ENCODE measurements around the gene POLD2. TPM values are rescaled to one million over a fixed set of nuclear protein-coding genes. Genes with fewer than 3 reads are reported as not detected.

Gene POLD2
- total and polyA plus RNA-seq, 2 of the 13 experiments (the other 11 are each of a cell fraction or from before 2014, with no cell fraction given), result 87.6 to 95.1 TPM

DNA sequence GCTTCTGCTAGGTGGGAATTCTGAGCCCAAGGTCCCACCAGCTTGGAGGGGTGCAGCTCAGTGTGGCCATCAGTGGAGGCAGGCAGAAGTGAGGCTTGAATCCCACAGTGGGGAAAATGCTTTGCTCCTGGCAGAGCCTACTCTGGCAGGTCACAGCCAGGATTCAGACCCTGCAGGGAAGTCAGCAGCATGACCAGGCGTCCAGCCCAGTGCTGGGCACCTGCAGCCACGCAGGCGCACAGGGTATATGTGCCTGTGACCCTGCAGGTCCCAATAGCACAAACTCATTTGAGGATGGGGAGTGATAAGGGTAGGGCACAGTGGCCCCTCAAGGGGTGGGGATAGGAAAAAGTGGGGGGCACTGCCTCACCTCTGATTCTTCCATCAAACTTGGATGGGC, 27.6 kb downstream of the POLD2 start (continued):
- TF ChIP-seq MEF2D (CRISPR knock-in tag; IDR thresholded peaks at IDR 0.05) (no peak), ZFAT (CRISPR knock-in tag; conservative IDR thresholded peaks at IDR 0.05) (no peak), PPARG (CRISPR knock-in tag; conservative IDR thresholded peaks at IDR 0.05) (no peak), YY1 (IDR thresholded peaks at IDR 0.05; ENCODE audit: insufficient read depth, insufficient replicate concordance, low read depth, low read length) (no peak), ZNF678 (CRISPR knock-in tag; IDR thresholded peaks at IDR 0.05) (no peak), KDM5B (CRISPR knock-in tag; IDR thresholded peaks at IDR 0.05; ENCODE audit: borderline replicate concordance) (no peak)

DNA sequence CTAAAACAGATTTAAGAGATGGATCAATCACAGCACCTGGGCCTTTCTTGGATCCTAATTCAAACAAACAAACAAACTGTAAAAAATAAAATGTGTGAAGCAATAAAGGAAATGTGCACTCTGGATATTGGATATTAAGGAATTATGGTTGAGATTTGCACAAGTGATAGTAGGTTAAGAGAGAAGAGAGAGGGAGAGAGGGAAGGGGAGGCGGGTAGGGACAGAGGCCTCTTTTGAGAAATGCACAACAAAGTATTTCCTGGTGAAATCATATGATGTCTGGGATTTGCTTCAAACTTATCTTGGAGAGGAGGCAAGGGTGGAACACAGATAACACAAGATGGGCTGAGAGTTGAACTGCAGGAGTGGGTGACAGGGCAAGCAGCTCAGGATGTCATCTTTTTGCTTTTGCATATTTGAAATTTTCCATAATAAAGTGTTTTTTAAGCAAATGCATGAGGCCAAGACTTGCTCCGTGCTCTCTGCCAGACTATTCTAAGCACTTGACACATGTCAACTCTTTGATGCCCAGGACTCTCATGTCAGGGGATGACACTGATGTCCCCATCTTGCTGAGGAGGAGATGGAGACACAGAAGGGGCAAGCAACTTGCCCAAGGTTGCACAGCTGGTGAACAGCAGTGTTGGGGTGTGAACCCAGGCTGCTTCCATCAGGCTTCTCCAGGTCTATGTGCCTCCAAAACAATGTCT, 28.3 kb downstream of the POLD2 start:
- no peak for ATAC-seq
- H3K79me2 ChIP-seq (ENCODE audit: insufficient read depth, low read length), result no peaks in the 10 kb centered on the region
- H4K20me1 ChIP-seq (ENCODE audit: insufficient read depth, low read length), result no peaks in the 10 kb centered on the region
- H3K9ac ChIP-seq (ENCODE audit: insufficient read depth, low read depth, low read length), result no peak overlapping the region
- in situ Hi-C loops (cut with HindIII; ENCODE audit: extremely low pct_ligation_motif_present, low pct_unique_long_range_greater_than_20kb) (no loop called here), intact Hi-C loops (cut with micrococcal nuclease; ENCODE audit: unreplicated experiment) (no loop called here)
- BruUV-seq (replicated peaks), result no TSS peak
- no peak for FAIRE-seq
- H3K27ac ChIP-seq (ENCODE audit: extremely low read length, insufficient read depth, low read length), result no peak overlapping the region
- no peaks in the 10 kb centered on the region for H3K36me3 ChIP-seq (replicated peaks in 1 of 2; ENCODE audit: control insufficient read depth in 1 of 2, insufficient read depth in 2 of 2, low read length in 2 of 2)
- WGBS (ENCODE audit: low lambda C conversion rate), result 25% methylated on average over 2 of the region's 2 CpGs
- H3K4me1 ChIP-seq (ENCODE audit: insufficient read depth, low read length), result peaks cover 57% of the 10 kb centered on the region
- ChIA-PET POLR2A (no interaction called here), CTCF (ENCODE audit: low intra/inter-chr PET ratio, low total read pairs) (no interaction called here)
- H3K9me3 ChIP-seq (ENCODE audit: low read length), result no peaks in the 10 kb centered on the region
- no peak overlapping the region for H3K4me3 ChIP-seq (replicated peaks in 1 of 3; ENCODE audit: insufficient read depth in 1 of 3, low read depth in 2 of 3, low read length in 3 of 3)
- DNase-seq (ENCODE audit: low spot score), result no peak
- H2AFZ ChIP-seq (ENCODE audit: low read length), result no peak overlapping the region
- H3K27me3 ChIP-seq (ENCODE audit: control insufficient read depth in 1 of 2, insufficient read depth in 2 of 2, low read length in 2 of 2), result peaks cover 0 to 2% of the 10 kb centered on the region in 2 experiments; a peak in 2 of 5 replicates
- H3K4me2 ChIP-seq (ENCODE audit: low read depth, low read length), result no peak overlapping the region
- TF ChIP-seq MEIS2 (CRISPR knock-in tag; IDR thresholded peaks at IDR 0.05), result no peak
- no peak for TF ChIP-seq MYPOP (CRISPR knock-in tag; IDR thresholded peaks at IDR 0.05)
- peak; percentile 80 for TF ChIP-seq ZNF768 (CRISPR knock-in tag; IDR thresholded peaks at IDR 0.05)
- no peak for TF ChIP-seq SUZ12 (IDR thresholded peaks at IDR 0.05; ENCODE audit: low read depth, low read length)
